ENCODE results near the gene FBXW4.

- TF ChIP-seq POLR2A (IDR thresholded peaks at IDR 0.05; ENCODE audit: low read depth, low read length) (no peak), TAF1 (IDR thresholded peaks at IDR 0.05; ENCODE audit: low read depth, low read length) (no peak)
Observed at GRCh38 chr10:101647255-101647654, 47.7 kb downstream of the FBXW4 start.

Data from GM12891 (cell line).